Mesodermal cell (in vitro differentiated cells): ENCODE results near the gene PGAM1.
"Not testable (repeated sequence)": the region's sequence is repeated elsewhere in the genome, so short reads cannot be mapped to it uniquely, and the experiment has no call there.

ENCODE experiments used
- H3K27ac ChIP-seq: 2 replicates; pipeline ENCODE4 v1.7.0; 2013; ENCODE audit warnings: mild to moderate bottlenecking, low read depth, low read length, moderate library complexity; ENCODE audit not compliant: severe bottlenecking
- H3K36me3 ChIP-seq: 2 replicates; pipeline ENCODE4 v1.7.1; 2013; ENCODE audit warnings: mild to moderate bottlenecking, low read length, moderate library complexity; ENCODE audit not compliant: control insufficient read depth, insufficient read depth
- H3K4me1 ChIP-seq: one replicate; pipeline ENCODE4 v1.7.1; 2013; ENCODE audit warnings: mild to moderate bottlenecking, low read length; ENCODE audit not compliant: insufficient read depth, control insufficient read depth, poor library complexity, severe bottlenecking
- H3K4me3 ChIP-seq: 2 replicates; pipeline ENCODE4 v1.7.0; 2013; ENCODE audit warnings: low read length, control low read depth, mild to moderate bottlenecking; ENCODE audit not compliant: insufficient read depth, poor library complexity, severe bottlenecking; ENCODE audit errors: extremely low read depth
- H3K9me3 ChIP-seq: 2 replicates; pipeline ENCODE4 v1.7.1; 2013; ENCODE audit warnings: mild to moderate bottlenecking, low read length, moderate library complexity; ENCODE audit not compliant: control insufficient read depth
- WGBS, 2 experiments: methylation state at CpG; one replicate each; pipeline ENCODE4 v1.1.5; 2013; ENCODE audit warnings: missing lambda C conversion rate in 2 of 2; ENCODE audit not compliant: insufficient coverage in 2 of 2; 5-methylcytosine and 5-hydroxymethylcytosine counted together

The PGAM1 gene

GRCh38 chr10:97407952-97408248 lies 18.1 kb upstream of the PGAM1 start:
- no peaks in the 10 kb centered on the region for H3K36me3 ChIP-seq
- no peak overlapping the region for H3K4me3 ChIP-seq
- H3K27ac ChIP-seq: no peak overlapping the region
- H3K9me3 ChIP-seq: no peaks in the 10 kb centered on the region
- WGBS, 2 experiments: 67 to 100% methylated on average over 1 of the region's 2 CpGs
- no peaks in the 10 kb centered on the region for H3K4me1 ChIP-seq

- no peak overlapping the region for H3K4me3 ChIP-seq
Observed at GRCh38 chr10:97408496-97408992, 17.4 kb upstream of the PGAM1 start.

GRCh38 chr10:97411406-97411805 lies 14.6 kb upstream of the PGAM1 start:
- Histone ChIP-seq H3K4me3 (no peak overlapping the region), H3K27ac (no peak overlapping the region), H3K36me3 (no peaks in the 10 kb centered on the region), H3K9me3 (no peaks in the 10 kb centered on the region), H3K4me1 (peaks cover 8% of the 10 kb centered on the region)
- WGBS, 2 experiments: 89 to 94% methylated on average over 4 of the region's 4 CpGs

More at GRCh38 chr10:97408496-97408992, 17.4 kb upstream of the PGAM1 start:
- H3K27ac ChIP-seq: no peak overlapping the region
- no peaks in the 10 kb centered on the region for H3K36me3 ChIP-seq
- no peaks in the 10 kb centered on the region for H3K4me1 ChIP-seq
- no peaks in the 10 kb centered on the region for H3K9me3 ChIP-seq
- WGBS, 2 experiments: 86 to 89% methylated on average over 7 to 8 of the region's 10 CpGs

DNA sequence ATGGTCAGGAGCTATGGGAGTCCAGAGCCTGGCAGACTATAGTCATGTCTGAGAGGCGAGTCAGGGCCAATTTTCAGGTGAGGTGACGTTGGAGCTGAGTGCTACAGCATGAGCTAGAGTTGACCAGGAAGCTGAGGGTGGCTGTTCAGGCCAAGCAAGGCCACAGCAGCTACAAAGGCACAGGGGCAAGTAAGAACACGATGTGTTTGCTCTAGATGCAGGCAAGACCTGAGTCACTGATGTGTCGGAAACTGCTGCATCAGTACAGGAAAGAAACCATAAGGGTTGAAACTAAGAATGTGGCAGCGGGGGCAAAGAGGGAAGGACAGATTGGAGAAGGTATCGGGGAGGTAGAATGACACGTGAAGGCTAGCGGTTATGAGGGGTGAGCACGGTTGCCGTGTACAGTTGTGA lies 13.1 kb upstream of the PGAM1 start:
- 90 to 96% methylated on average over 8 to 10 of the region's 10 CpGs for WGBS, 2 experiments
- Histone ChIP-seq H3K4me3 (no peak overlapping the region), H3K9me3 (no peaks in the 10 kb centered on the region), H3K36me3 (no peaks in the 10 kb centered on the region), H3K27ac (no peak overlapping the region), H3K4me1 (peaks cover 8% of the 10 kb centered on the region)

DNA sequence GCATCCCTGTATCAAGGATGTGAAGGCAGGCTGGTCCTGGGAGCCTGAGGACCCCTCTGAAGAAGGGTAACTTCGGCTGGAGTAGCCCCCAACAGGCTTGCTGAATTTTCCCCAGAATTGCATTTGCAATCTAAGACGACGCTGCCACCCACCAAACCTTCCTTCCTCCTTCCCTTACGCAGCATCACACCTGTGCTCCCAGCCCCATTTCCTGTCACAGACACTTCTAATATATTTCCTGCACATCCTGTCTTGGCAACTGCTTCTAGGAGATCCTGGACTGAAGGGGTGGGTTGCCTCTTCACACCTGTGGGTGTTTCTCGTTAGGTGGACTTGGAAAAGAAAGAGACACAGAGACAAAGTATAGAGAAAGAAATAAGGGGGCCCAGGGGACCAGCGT lies 9.4 kb upstream of the PGAM1 start:
- no peaks in the 10 kb centered on the region for H3K36me3 ChIP-seq
- H3K27ac ChIP-seq: no peak overlapping the region
- H3K4me1 ChIP-seq: peaks cover 8% of the 10 kb centered on the region
- H3K9me3 ChIP-seq: no peaks in the 10 kb centered on the region
- 87 to 96% methylated on average over 5 to 6 of the region's 6 CpGs for WGBS, 2 experiments
- no peak overlapping the region for H3K4me3 ChIP-seq

GRCh38 chr10:97423757-97424098 lies 2.3 kb upstream of the PGAM1 start:
- not testable (repeated sequence) for H3K27ac ChIP-seq, H3K4me1 ChIP-seq, H3K9me3 ChIP-seq, H3K4me3 ChIP-seq
- 87 to 100% methylated on average over 4 to 5 of the region's 8 CpGs for WGBS, 2 experiments
- H3K36me3 ChIP-seq: peaks cover 15% of the 10 kb centered on the region

- Histone ChIP-seq H3K4me1 (peaks cover 4% of the 10 kb centered on the region), H3K4me3 (peak overlapping the region; percentile 86), H3K27ac (peak overlapping the region; percentile 91), H3K9me3 (no peaks in the 10 kb centered on the region), H3K36me3 (peaks cover 45% of the 10 kb centered on the region)
- WGBS, 2 experiments: 1 to 2% methylated on average over 23 to 29 of the region's 34 CpGs
Observed at GRCh38 chr10:97426776-97427570, 982 bp downstream of the PGAM1 start.

GRCh38 chr10:97427571-97428179 lies 1.7 kb downstream of the PGAM1 start:
- peaks cover 48% of the 10 kb centered on the region for H3K36me3 ChIP-seq
- H3K27ac ChIP-seq: peak overlapping the region; percentile 91
- H3K4me1 ChIP-seq: peaks cover 4% of the 10 kb centered on the region
- no peaks in the 10 kb centered on the region for H3K9me3 ChIP-seq
- whole genome bisulfite sequencing, 2 experiments: 0% methylated on average over 4 to 5 of the region's 9 CpGs
- peak overlapping the region; percentile 86 for H3K4me3 ChIP-seq

DNA sequence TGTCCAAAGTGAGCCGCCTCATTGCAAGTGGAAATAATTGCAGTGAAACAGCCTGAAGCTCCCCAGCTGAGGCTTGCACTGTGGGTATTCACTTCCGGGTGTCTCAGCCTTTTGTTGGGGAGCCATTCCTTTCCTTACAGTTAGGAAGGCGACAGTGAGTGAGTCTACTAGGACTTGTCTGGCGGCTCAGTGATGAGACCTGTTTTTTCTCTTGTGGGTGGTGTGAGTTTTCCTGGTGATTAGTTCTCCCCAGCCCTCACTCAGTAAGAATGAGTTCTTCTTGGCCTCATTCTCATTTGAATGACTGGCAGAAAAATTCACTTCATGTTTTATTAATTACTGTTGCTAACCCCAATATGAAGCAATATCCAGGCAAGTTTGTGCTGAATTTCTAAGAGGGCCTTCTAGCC lies 2.6 kb downstream of the PGAM1 start:
- H3K27ac ChIP-seq: peak overlapping the region; percentile 91
- H3K4me3 ChIP-seq: peak overlapping the region; percentile 86
- 33 to 52% methylated on average over 1 to 2 of the region's 4 CpGs for WGBS, 2 experiments
- H3K9me3 ChIP-seq: no peaks in the 10 kb centered on the region
- H3K36me3 ChIP-seq: peaks cover 52% of the 10 kb centered on the region
- no peaks in the 10 kb centered on the region for H3K4me1 ChIP-seq

DNA sequence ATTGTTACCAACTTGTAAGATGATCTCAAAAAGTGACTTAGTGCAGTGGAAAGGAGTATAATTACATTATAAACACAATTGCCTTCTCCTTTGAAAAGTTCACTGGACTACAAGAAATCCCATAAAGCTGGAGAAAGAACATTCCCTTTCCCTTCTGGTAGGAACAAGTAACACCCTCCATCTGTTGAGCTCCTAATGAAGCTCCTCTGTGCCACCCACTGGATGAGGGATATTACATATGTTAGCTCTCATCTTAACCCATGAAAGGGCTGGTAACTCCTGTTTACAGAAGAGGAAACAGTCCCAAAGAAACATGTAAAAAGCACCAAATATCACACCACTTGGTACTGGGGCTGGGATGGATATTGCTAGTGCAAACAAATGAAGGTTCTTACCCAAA lies 8.1 kb downstream of the PGAM1 start:
- Histone ChIP-seq H3K9me3 (no peaks in the 10 kb centered on the region), H3K4me3 (no peak overlapping the region), H3K4me1 (no peaks in the 10 kb centered on the region), H3K27ac (no peak overlapping the region), H3K36me3 (peaks cover 83% of the 10 kb centered on the region)

DNA sequence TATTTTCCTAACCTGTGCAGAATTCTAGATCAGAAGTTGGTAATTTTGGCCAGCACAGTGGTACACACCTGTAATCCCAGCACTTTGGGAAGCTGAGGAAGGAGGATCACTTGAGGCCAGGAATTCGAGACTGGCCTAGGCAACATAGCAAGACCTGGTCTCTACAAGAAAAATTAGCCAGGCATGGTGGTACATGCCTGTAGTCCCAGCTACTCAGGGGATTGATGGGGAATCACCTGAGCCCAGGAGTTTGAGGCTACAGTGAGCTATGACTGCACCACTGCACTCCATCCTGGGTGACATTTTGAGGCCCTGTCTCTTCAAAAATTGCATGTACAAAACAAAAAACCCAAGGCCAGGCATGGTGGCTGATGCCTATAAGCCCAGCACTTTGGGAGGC lies 8.6 kb downstream of the PGAM1 start:
- 89 to 100% methylated on average over 1 of the region's 1 CpG for WGBS, 2 experiments
- no peaks in the 10 kb centered on the region for H3K4me1 ChIP-seq

More for the DNA sequence above, 8.6 kb downstream of the PGAM1 start:
- H3K27ac ChIP-seq: no peak overlapping the region
- H3K9me3 ChIP-seq: no peaks in the 10 kb centered on the region
- no peak overlapping the region for H3K4me3 ChIP-seq
- peaks cover 84% of the 10 kb centered on the region for H3K36me3 ChIP-seq
